Measurements from ENCODE around the gene OSM.

Gene OSM

GRCh38 chr22:30289980-30290313 is 23.3 kb upstream of the OSM start (continued):
- TF ChIP-seq, protein P1, sequence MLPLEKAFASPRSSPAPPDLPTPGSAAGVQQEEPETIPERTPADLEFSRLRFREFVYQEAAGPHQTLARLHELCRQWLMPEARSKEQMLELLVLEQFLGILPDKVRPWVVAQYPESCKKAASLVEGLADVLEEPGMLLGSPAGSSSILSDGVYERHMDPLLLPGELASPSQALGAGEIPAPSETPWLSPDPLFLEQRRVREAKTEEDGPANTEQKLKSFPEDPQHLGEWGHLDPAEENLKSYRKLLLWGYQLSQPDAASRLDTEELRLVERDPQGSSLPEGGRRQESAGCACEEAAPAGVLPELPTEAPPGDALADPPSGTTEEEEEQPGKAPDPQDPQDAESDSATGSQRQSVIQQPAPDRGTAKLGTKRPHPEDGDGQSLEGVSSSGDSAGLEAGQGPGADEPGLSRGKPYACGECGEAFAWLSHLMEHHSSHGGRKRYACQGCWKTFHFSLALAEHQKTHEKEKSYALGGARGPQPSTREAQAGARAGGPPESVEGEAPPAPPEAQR (tag by site-specific recombination; IDR thresholded peaks at IDR 0.05): no peak
- TF ChIP-seq BCL11A (tag by site-specific recombination; IDR thresholded peaks at IDR 0.05; ENCODE audit: low read depth): no peak
- no peak for TF ChIP-seq ZNF660 (tag by site-specific recombination; IDR thresholded peaks at IDR 0.05)
- TF ChIP-seq, protein P2, sequence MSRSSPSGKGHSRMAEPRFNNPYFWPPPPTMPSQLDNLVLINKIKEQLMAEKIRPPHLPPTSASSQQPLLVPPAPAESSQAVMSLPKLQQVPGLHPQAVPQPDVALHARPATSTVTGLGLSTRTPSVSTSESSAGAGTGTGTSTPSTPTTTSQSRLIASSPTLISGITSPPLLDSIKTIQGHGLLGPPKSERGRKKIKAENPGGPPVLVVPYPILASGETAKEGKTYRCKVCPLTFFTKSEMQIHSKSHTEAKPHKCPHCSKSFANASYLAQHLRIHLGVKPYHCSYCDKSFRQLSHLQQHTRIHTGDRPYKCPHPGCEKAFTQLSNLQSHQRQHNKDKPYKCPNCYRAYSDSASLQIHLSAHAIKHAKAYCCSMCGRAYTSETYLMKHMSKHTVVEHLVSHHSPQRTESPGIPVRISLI (tag by site-specific recombination; IDR thresholded peaks at IDR 0.05): no peak

- no peak within 1 kb of the TSS for H3K27ac ChIP-seq (ENCODE audit: extremely low read depth, low read depth, low read length)
- H3K4me1 ChIP-seq (ENCODE audit: control insufficient read depth, insufficient read depth, low read length): no peaks in the 10 kb centered on the region; the same call in 1 of the 2 replicates
- ChIA-PET CTCF (interaction anchor here (0.8 to 3.8 kb wide), 19 partner anchors 12 to 355 kb away, joined by 3 to 80 read pairs (median 15); partner anchors contain the start of genes CCDC157, RNF215, SEC14L2 and SF3A1), POLR2A (interaction anchor here (0.6 to 4.2 kb wide), 8 partner anchors 11 to 122 kb away, joined by 3 to 34 read pairs (median 5); partner anchors contain the start of genes CCDC157, SEC14L2, SF3A1 and TBC1D10A)
- H3K36me3 ChIP-seq (ENCODE audit: control insufficient read depth in 2 of 2, insufficient read depth in 1 of 2, low read length in 2 of 2): peaks cover 0 to 43% of the 10 kb centered on the region in 2 experiments; a peak in 1 of 3 replicates
- peak within 1 kb of the TSS; percentile 60 for H3K4me3 ChIP-seq (ENCODE audit: low read depth, low read length)
- no peaks in the 10 kb centered on the region for H3K9me3 ChIP-seq (ENCODE audit: control insufficient read depth, insufficient read depth, low read depth, low read length)
- TF ChIP-seq HOXC10 (CRISPR knock-in tag; IDR thresholded peaks at IDR 0.05) (no peak), ZNF426 (tag by site-specific recombination; IDR thresholded peaks at IDR 0.05) (no peak), INSM2 (tag by site-specific recombination; IDR thresholded peaks at IDR 0.05) (no peak), GLI4 (tag by site-specific recombination; IDR thresholded peaks at IDR 0.05) (no peak), ZSCAN5A (tag by site-specific recombination; IDR thresholded peaks at IDR 0.05) (no peak), MYNN (tag by site-specific recombination; IDR thresholded peaks at IDR 0.05; ENCODE audit: borderline replicate concordance) (no peak), ZNF266 (tag by site-specific recombination; IDR thresholded peaks at IDR 0.05; ENCODE audit: low read depth) (no peak), KLF17 (tag by site-specific recombination; IDR thresholded peaks at IDR 0.05) (0 out of 2 replicates have a peak, but pooled peaks have one; percentile 37), ZNF350 (tag by site-specific recombination; IDR thresholded peaks at IDR 0.05) (no peak), ZSCAN30 (tag by site-specific recombination; IDR thresholded peaks at IDR 0.05) (no peak), GLIS1 (tag by site-specific recombination; IDR thresholded peaks at IDR 0.05) (peak; percentile 63), ZNF239 (tag by site-specific recombination; IDR thresholded peaks at IDR 0.05) (no peak), ZNF341 (tag by site-specific recombination; IDR thresholded peaks at IDR 0.05; ENCODE audit: low read depth) (peak; percentile 33; the same call in 1 of the 2 replicates), ZNF292 (tag by site-specific recombination; IDR thresholded peaks at IDR 0.05; ENCODE audit: borderline replicate concordance, low read depth) (no peak), ZNF121 (tag by site-specific recombination; IDR thresholded peaks at IDR 0.05) (no peak), GLIS2 (tag by site-specific recombination; IDR thresholded peaks at IDR 0.05) (peak; percentile 85), ZNF423 (tag by site-specific recombination; IDR thresholded peaks at IDR 0.05) (no peak), ZFP69B (tag by site-specific recombination; IDR thresholded peaks at IDR 0.05) (no peak), ZNF585B (tag by site-specific recombination; IDR thresholded peaks at IDR 0.05) (no peak), BCL11A (tag by site-specific recombination; IDR thresholded peaks at IDR 0.05; ENCODE audit: low read depth) (no peak), ZNF37A (tag by site-specific recombination; IDR thresholded peaks at IDR 0.05) (no peak), PRDM1 (tag by site-specific recombination; IDR thresholded peaks at IDR 0.05) (no peak), AEBP2 (tag by site-specific recombination; IDR thresholded peaks at IDR 0.05; ENCODE audit: borderline replicate concordance) (no peak)
- TF ChIP-seq, protein P1 (tag by site-specific recombination; IDR thresholded peaks at IDR 0.05): no peak
Measured at GRCh38 chr22:30289141-30289979, 22.7 kb upstream of the OSM start, which contains the start of gene CASTOR1. Gene CASTOR1, minus strand, starts transcription at chr22:30289505. Its CDS starts 8 bp downstream, at chr22:30289497.
